ENCODE data around the gene DUS2.

The DUS2 gene

DNA sequence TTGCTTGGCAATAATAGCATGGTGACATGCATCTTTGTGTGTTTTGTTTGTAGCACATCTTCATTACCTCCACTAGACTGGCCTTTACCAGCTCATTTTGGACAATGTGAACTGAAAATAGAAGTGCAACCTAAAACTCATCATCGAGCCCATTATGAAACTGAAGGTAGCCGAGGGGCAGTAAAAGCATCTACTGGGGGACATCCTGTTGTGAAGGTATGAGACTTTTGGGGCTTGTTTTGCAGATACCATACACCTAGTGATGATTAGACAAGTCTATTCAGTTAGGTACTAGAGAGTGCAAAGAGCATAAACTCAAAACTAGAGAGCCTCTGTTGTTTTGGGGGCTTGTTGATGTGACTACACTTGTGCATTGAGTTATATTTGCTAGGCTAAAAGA, 103.3 kb downstream of the DUS2 start:
- DNase-seq (ENCODE audit: low read depth in 2 of 2) = no peak

DNA sequence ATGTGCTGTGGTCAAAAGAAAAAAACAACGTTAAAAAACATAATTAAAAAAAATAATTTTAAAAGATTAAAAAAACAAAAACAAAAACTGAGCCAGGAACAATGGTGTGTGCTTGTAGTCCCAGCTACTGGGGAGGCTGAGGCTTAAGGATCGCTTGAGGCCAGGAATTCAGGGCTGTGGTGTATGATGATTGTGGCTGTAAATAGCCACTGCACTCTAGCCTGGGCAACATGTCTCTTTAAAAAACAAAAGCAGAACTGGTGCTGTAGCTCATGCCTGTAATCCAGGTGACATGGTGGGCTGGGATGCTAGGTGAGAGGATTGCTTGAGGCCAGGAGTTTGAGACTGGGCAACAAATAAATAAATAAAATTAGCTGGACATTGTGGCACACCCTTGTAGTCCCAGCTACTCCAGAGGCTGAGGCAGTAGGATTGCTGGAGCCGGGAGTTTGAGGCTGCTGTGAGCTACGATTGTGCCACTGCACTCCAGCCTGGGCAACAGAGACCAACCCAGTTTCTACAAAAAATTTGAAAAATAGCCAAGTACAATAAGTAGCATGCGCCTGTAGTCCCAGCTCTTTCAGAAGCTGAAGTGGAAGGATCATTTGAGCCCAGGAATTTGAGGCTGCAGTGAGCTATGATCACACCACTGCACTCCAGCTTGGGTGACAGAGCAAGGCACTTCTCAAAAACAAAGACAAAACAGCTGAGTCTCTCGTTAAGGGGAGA, 105.7 kb downstream of the DUS2 start:
- DNase-seq (ENCODE audit: low read depth in 2 of 2) = no peak

All from stimulated activated CD4-positive, alpha-beta T cell treated with anti-CD3 and anti-CD28 coated beads, Interleukin-12 subunit alpha, Interleukin-12 subunit beta, amount 100 ng/mL, for 24 hours (primary cell).